OCI-LY3 (cell line): ENCODE data around the gene MMP28.

ENCODE experiments used
- CTCF ChIP-seq: fragments of 200-600, 300-600 bp; sonication (generic); IDR thresholded peaks from 2 replicates; pipeline ENCODE4 v1.5.1; 2014; ENCODE audit warnings: antibody characterized with exemption, low read length, low read depth
- EZH2phosphoT487 ChIP-seq: fragments of 200-600 bp; shearing (Covaris generic); IDR thresholded peaks from 2 replicates; pipeline ENCODE4 v1.6.1; 2018; ENCODE audit warnings: antibody characterized with exemption, mixed run types, low read depth

- TF ChIP-seq CTCF (no peak), EZH2phosphoT487 (no peak)
Measured at GRCh38 chr17:35716897-35717465, 78.5 kb downstream of the MMP28 start.
